Stomach smooth muscle (tissue), 2 donors: ENCODE data around the gene CSNK1G1.
"Not testable (repeated sequence)": the region's sequence is repeated elsewhere in the genome, so short reads cannot be mapped to it uniquely, and the experiment has no call there.

ENCODE experiments used
- H3K27ac ChIP-seq: one replicate; pipeline ENCODE4 v1.7.0; 2013; ENCODE audit warnings: mild to moderate bottlenecking, low read length, inconsistent platforms
- H3K27me3 ChIP-seq, 2 donors: one replicate each; pipeline ENCODE4 v1.7.0; 2013; ENCODE audit warnings: low read length in 2 of 2; ENCODE audit not compliant: insufficient read depth in 2 of 2, control insufficient read depth in 1 of 2
- H3K36me3 ChIP-seq, 2 donors: one replicate each; pipeline ENCODE4 v1.7.0; 2013; ENCODE audit warnings: low read length in 2 of 2; ENCODE audit not compliant: control insufficient read depth in 2 of 2, insufficient read depth in 2 of 2
- H3K4me1 ChIP-seq: one replicate; pipeline ENCODE4 v1.7.0; 2013; ENCODE audit warnings: low read length; ENCODE audit not compliant: control insufficient read depth, insufficient read depth
- H3K4me3 ChIP-seq, 2 donors: one replicate each; pipeline ENCODE4 v1.7.0; 2013; ENCODE audit warnings: low read length in 2 of 2
- H3K9ac ChIP-seq, 2 donors: one replicate each; pipeline ENCODE4 v1.7.0; 2013; ENCODE audit warnings: low read length in 2 of 2, mild to moderate bottlenecking in 1 of 2
- H3K9me3 ChIP-seq, 2 donors: one replicate each; pipeline ENCODE4 v1.7.0; 2013; ENCODE audit warnings: low read length in 2 of 2; ENCODE audit not compliant: control insufficient read depth in 2 of 2
- donor health status: healthy.
- donor health status: Pancreatic carcinoma.

The CSNK1G1 gene

DNA sequence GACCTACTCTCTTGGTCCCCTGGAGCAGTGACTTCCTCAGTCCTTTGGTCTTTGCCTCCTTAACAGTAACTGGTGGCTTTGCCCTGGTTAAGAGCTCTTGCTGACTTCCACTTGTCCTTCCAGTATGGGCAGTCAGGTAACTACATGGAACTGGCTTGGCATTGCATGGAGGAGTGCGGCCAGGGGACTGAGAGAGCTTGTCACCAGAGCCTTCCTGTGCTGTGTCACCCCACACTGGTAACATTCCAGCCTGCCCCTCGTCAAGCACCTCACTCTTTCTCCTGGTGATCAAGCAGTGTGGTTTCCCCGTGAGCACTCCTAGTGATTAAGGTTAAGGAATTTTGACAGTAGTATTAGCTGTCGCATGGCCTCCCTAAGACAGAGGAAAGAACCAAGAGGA is 223.8 kb downstream of the CSNK1G1 start:
- Histone ChIP-seq H3K4me3 (no peak overlapping the region), H3K27me3 (no peaks in the 10 kb centered on the region), H3K4me1 (no peaks in the 10 kb centered on the region), H3K36me3 (peaks cover 72 to 76% of the 10 kb centered on the region in 2 donors), H3K27ac (no peak overlapping the region), H3K9me3 (no peaks in the 10 kb centered on the region), H3K9ac (no peak overlapping the region)

DNA sequence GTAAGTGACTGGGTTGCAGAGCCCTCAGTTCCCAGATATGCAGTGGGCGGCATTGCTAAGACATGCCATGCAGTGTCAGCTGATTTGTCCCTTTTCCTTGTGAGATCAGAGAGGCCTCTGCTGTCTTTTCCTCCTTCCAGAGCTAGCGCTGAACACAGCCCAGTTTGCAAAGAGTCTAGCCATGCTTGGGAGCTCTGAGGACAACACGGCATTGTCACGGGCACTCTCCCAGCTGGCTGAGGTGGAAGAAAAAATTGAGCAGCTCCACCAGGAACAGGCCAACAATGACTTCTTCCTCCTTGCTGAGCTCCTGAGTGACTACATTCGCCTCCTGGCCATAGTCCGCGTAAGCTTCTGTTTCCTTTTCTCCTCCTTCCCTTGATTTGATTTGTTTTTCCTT is 224.4 kb downstream of the CSNK1G1 start:
- H3K27ac ChIP-seq: no peak overlapping the region

DNA sequence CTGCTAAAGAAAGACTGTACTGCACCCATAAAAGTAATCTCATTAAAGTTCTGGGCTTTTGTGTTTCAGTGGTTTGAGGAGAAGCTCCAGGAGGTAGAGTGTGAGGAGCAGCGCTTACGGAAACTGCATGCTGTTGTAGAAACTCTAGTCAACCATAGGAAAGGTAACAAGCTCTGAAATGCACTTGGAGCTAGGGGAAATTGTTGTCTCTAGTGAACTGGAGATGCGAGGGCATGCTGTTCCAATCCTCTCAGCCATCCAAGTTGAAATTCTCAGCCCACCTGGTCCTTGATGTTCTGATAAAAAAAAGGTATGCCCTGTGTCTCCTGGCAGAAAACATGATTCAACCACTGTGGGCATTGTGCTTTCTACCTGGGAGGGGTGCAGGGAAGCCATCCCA is 225.8 kb downstream of the CSNK1G1 start:
- no peak overlapping the region for H3K4me3 ChIP-seq
- H3K27ac ChIP-seq: no peak overlapping the region
- H3K4me1 ChIP-seq: no peaks in the 10 kb centered on the region

More for the DNA sequence above, 224.4 kb downstream of the CSNK1G1 start:
- Histone ChIP-seq H3K9me3 (no peaks in the 10 kb centered on the region), H3K4me3 (no peak overlapping the region), H3K27me3 (no peaks in the 10 kb centered on the region), H3K36me3 (peaks cover 70 to 74% of the 10 kb centered on the region in 2 donors), H3K4me1 (no peaks in the 10 kb centered on the region), H3K9ac (no peak overlapping the region)

DNA sequence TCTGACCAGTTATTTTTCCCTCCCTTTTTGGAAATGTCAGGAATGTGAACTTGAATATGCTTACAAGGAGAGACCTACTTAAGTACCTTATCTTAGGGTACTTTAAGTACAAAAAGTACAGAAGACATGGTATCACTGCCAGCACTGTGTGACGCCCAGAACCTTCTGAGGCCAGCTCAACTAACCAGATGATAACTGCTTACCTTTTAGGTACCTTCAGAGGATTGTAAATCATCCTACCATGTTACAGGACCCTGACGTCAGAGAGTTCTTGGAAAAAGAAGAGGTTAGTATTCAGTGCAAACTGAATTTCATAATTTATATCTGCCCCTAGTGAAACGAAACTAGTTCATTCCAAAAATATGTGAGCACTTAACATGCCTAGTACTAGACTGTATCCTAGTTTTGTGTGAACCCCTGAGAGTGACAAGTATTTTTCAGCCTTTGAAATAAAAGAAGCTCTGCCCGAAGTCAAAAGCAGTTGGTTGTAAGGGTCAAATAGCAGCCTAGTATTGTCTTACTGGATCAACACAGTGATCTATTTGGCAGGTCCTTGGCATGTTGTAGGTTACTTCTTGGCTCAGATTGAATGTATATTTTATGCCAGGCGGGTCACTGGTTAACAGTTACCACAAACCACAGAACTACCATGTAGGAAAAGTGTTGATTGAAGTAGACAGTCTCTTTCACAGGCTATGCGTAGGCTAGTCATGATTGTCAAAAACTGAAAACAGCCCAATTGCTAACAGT is 228.3 kb downstream of the CSNK1G1 start:
- H3K4me3 ChIP-seq: no peak overlapping the region
- no peak overlapping the region for H3K9ac ChIP-seq
- no peak overlapping the region for H3K27ac ChIP-seq
- H3K27me3 ChIP-seq: no peaks in the 10 kb centered on the region
- no peaks in the 10 kb centered on the region for H3K9me3 ChIP-seq
- peaks cover 68 to 75% of the 10 kb centered on the region in 2 donors for H3K36me3 ChIP-seq
- H3K4me1 ChIP-seq: no peaks in the 10 kb centered on the region

More for the DNA sequence above, 225.8 kb downstream of the CSNK1G1 start:
- H3K36me3 ChIP-seq: peaks cover 66 to 69% of the 10 kb centered on the region in 2 donors
- no peaks in the 10 kb centered on the region for H3K27me3 ChIP-seq
- H3K9me3 ChIP-seq: no peaks in the 10 kb centered on the region
- no peak overlapping the region for H3K9ac ChIP-seq

GRCh38 chr15:64125978-64126377 is 230.0 kb downstream of the CSNK1G1 start:
- H3K9me3 ChIP-seq: no peaks in the 10 kb centered on the region
- no peaks in the 10 kb centered on the region for H3K4me1 ChIP-seq
- peaks cover 61 to 71% of the 10 kb centered on the region in 2 donors for H3K36me3 ChIP-seq
- no peak overlapping the region for H3K4me3 ChIP-seq
- H3K9ac ChIP-seq: no peak overlapping the region
- H3K27me3 ChIP-seq: no peaks in the 10 kb centered on the region
- H3K27ac ChIP-seq: no peak overlapping the region

DNA sequence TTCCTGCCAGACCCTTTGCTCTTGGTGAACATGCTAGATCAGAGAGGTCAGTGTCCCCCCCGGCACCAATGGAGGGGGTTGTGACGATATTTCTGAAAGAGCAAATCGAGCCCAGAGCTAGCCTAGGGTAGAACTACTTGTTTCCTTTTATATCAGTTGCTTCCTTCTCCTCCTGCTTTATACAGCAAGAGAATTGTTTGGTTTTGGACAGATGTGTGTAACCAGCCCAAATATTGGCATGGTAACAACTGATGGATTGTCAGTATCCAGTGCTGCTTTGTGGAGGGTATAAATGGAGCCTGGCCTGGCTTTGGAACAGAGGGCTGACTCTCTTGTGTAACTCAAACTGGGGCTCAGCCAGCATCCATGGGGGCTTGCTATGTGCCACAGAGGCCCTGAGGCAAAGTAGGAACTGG is 233.0 kb downstream of the CSNK1G1 start:
- no peak overlapping the region for H3K9ac ChIP-seq
- H3K36me3 ChIP-seq: peaks cover 61 to 65% of the 10 kb centered on the region in 2 donors
- H3K9me3 ChIP-seq: no peaks in the 10 kb centered on the region
- H3K27ac ChIP-seq: no peak overlapping the region
- no peak overlapping the region for H3K4me3 ChIP-seq
- no peaks in the 10 kb centered on the region for H3K27me3 ChIP-seq
- no peaks in the 10 kb centered on the region for H3K4me1 ChIP-seq

DNA sequence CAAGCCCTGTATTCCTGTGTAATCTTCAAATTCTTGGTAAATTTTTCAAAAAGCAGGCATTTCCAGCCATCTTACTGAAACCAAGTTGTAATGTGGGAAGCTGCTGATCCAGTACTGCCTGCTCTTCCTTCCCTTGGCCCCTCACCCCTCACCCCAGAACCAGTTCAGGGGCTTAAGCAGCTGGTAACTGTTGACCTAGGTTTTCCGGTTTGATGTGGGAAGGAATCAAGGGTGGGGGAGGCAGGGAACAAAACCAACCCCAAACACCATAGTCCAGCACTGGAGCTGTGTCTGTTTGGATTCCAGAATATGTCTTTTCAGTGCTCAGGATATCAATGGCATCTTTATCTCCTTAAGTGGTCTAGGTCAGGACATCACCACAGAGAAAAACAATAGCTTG is 233.5 kb downstream of the CSNK1G1 start:
- Histone ChIP-seq H3K9ac (no peak overlapping the region), H3K27ac (no peak overlapping the region), H3K4me3 (no peak overlapping the region), H3K9me3 (no peaks in the 10 kb centered on the region), H3K4me1 (no peaks in the 10 kb centered on the region), H3K27me3 (no peaks in the 10 kb centered on the region), H3K36me3 (peaks cover 57 to 65% of the 10 kb centered on the region in 2 donors)

DNA sequence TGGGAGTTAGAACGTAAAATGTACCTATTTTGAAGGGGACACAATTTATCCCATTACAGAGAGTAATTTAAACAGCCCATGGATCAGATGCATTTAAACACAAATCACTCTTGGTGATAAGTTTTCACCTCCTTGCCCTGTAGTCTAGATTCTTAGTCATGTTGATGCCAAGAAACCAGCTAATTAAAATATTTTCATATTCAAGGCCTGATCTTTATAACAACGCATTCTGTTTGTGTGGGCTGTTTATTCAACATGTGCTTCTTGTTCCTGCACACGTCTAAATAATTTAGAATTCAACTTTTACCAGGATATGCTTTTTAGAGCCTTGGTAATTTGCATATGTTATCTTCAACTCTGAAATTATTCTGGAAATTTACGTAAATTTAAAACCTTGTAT is 234.4 kb downstream of the CSNK1G1 start:
- H3K27ac ChIP-seq: no peak overlapping the region
- no peaks in the 10 kb centered on the region for H3K9me3 ChIP-seq
- H3K36me3 ChIP-seq: peaks cover 57 to 59% of the 10 kb centered on the region in 2 donors
- H3K9ac ChIP-seq: no peak overlapping the region
- H3K27me3 ChIP-seq: no peaks in the 10 kb centered on the region
- H3K4me1 ChIP-seq: no peaks in the 10 kb centered on the region
- H3K4me3 ChIP-seq: no peak overlapping the region

DNA sequence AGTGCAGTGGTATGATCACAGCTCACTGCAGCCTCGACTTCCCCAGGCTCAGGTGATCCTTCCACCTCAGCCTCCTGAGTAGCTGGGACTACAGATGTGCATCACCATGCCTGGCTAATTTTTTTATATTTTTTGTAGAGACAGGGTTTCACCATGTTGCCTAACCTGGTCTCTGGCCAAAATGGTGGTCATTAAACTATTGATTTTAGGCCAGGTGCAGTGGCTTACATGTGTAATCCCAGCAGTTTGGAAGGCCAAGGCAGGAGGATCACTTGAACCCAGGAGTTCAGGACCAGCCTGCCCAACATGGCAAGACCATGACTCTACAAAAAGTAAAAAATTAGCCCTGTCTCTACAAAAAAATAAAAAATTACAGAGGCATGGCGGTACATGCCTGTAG is 235.7 kb downstream of the CSNK1G1 start:
- not testable (repeated sequence) for H3K27me3 ChIP-seq, H3K4me1 ChIP-seq, H3K9ac ChIP-seq, H3K4me3 ChIP-seq, H3K9me3 ChIP-seq, H3K27ac ChIP-seq
- H3K36me3 ChIP-seq: peaks cover 62 to 64% of the 10 kb centered on the region in 2 donors

DNA sequence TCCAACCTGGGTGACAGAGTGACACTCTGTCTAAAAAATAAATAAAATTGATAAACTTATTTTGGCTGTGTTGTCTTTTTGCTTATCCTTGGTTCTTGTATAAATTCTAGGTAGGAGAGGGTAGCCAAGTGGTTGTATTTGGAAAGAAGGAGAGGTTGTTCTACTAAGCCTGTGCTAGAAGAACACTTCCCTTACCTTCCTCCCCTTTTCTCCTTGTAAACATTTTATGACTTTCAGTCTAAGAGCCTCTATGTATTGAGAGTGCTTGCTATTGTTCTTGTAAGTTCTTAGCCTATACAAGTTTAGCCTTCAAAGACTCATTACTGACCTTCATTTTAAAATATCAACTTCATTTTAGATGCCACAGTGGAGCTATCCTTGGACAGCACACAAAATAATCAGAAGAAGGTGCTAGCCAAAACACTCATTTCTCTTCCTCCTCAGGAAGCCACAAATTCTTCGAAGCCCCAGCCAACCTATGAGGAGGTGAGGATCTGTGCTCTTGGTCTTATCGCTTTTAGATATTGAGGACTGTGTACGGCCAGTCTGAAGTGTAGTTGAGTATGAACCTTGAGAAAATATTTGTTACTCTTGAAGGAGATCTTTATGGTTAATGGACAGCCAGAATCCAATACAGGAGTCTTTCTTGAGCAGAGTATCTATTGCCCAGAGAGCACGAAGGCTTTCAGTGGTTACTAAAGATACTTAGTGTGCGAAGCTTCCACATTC is 238.1 kb downstream of the CSNK1G1 start:
- H3K27me3 ChIP-seq: no peaks in the 10 kb centered on the region
- H3K27ac ChIP-seq: no peak overlapping the region
- H3K36me3 ChIP-seq: peaks cover 60 to 61% of the 10 kb centered on the region in 2 donors
- H3K9ac ChIP-seq: no peak overlapping the region
- H3K9me3 ChIP-seq: no peaks in the 10 kb centered on the region
- H3K4me1 ChIP-seq: no peaks in the 10 kb centered on the region
- no peak overlapping the region for H3K4me3 ChIP-seq
